Adrenal gland (tissue), 12 donors: ENCODE measurements around the gene MLH3. TPM values are rescaled to one million over a fixed set of nuclear protein-coding genes. Genes with fewer than 3 reads are reported as not detected.
A peak's percentile ranks its signal among the peaks of the same experiment; 100 is the strongest.

Source experiments
- DNase-seq, 7 donors: peaks; one replicate each; pipeline ENCODE4 v3.0.0-alpha.2; 2019 to 2020
- H3K27ac ChIP-seq, 5 donors: fragments of 200-600 bp; sonication (generic) in 4 of 5; 1 replicate in 3 of 5; 2 replicates in 2 of 5; pipeline versions ENCODE4 v1.5.1 to v1.8.0; 2016 to 2020; ENCODE audit warnings: mild to moderate bottlenecking in 1 of 5
- H3K27me3 ChIP-seq: fragments of 200-600 bp; 2 replicates; pipeline ENCODE4 v1.8.0; 2021
- H3K36me3 ChIP-seq, 2 donors: fragments of 200-600 bp; replicated peaks in 1 of 2; 1 replicate in 1 of 2; 2 replicates in 1 of 2; pipeline versions ENCODE4 v1.5.1 to v1.8.0; 2018 to 2022
- H3K4me1 ChIP-seq, 2 donors: fragments of 200-600 bp; replicated peaks in 1 of 2; 1 replicate in 1 of 2; 2 replicates in 1 of 2; pipeline versions ENCODE4 v1.5.1 to v1.8.0; 2018 to 2021
- H3K4me3 ChIP-seq, 4 donors: fragments of 200-600 bp; sonication (generic) in 3 of 4; one replicate each; pipeline ENCODE4 v1.5.1; 2016 to 2018
- H3K9me3 ChIP-seq, 3 donors: fragments of 200-600 bp; sonication (generic) in 1 of 3; replicated peaks in 1 of 3; 1 replicate in 2 of 3; 2 replicates in 1 of 3; pipeline versions ENCODE4 v1.5.1 to v1.8.0; 2016 to 2021
- POLR2A ChIP-seq, 2 donors: fragments of 450-650 bp; IDR thresholded peaks; one replicate each; pipeline ENCODE4 v1.6.1; 2017; ENCODE audit warnings: antibody characterized with exemption in 2 of 2, mild to moderate bottlenecking in 2 of 2, moderate library complexity in 1 of 2
- WGBS, 4 donors: extraction: QIAGEN DNeasy Blood & Tissue Kit in 2 of 4; methylation state at CpG; one replicate each; pipeline versions ENCODE4 v1.1.5 to v1.1.7; 2013 to 2017; 5-methylcytosine and 5-hydroxymethylcytosine counted together
- intact Hi-C, 2 donors: fragments of 100-400 bp; cut with DNase I; formaldehyde crosslinking; loops; one replicate each; pipeline versions ENCODE4 v1.14.1 to v1.15.0; 2022 to 2023
- polyA plus RNA-seq, 3 donors: library from polyadenylated mRNA; stranded (reverse); fragments of 200-250 nt in 2 of 3; fragments of 350-450 nt in 1 of 3; fragmentation: Illumina TruSeq in 1 of 3; extraction: RNeasy Lipid Tissue Mini Kit (QIAGEN cat#74804) in 1 of 3; gene quantifications; one replicate each; pipeline ENCODE4 v1.2.3, GENCODE V29; 2013 to 2014
- total RNA-seq, 9 donors: library from RNA; depleted of rRNA in 4 of 9; stranded (reverse); fragments of >200 nt in 4 of 9; fragments of 120-200 nt in 1 of 9; fragmentation: NEBNext Ultra II Directional in 1 of 9; extraction: Animal tissue kit (Norgen Biotek cat#: 25700) in 1 of 9; gene quantifications; one replicate each; pipeline versions ENCODE4 v1.1.0 to v1.2.4, GENCODE V29; 2013 to 2023
- TF ChIP-seq, protein P1 (sequence below), 6 experiments: fragments of 450-650 bp in 4 of 6; fragments of 200-600 bp in 2 of 6; sonication (generic) in 1 of 6; IDR thresholded peaks; 1 replicate in 5 of 6; 2 replicates in 1 of 6; pipeline versions ENCODE4 v1.5.1 to v1.8.0; 2016 to 2021; ENCODE audit warnings: antibody characterized with exemption in 6 of 6, mild to moderate bottlenecking in 2 of 6, moderate library complexity in 1 of 6
- donor health status: healthy with polysubstance abuse.
- donor health status: Bipolar disorder and iron deficiency.
- donor health status: DM: yes; HTN: yes; CAD: no.
- donor health status: DM: no; HTN: no; CAD: no.
- donor health status: DM: no; HTN: no; CAD: no.
- donor health status: DM: yes; HTN: yes; CAD: no.

Gene MLH3
- total and polyA plus RNA-seq, 12 donors = 22.2 to 51.4 (median 32.2) TPM

GRCh38 chr14:75025876-75026275, 25.4 kb downstream of the MLH3 start:
- 88 to 97% (median 96%) methylated on average over 2 of the region's 2 CpGs for WGBS, 4 donors
- DNase-seq = no peak
- no peaks in the 10 kb centered on the region for H3K27me3 ChIP-seq
- intact Hi-C loops = no loop called here
- H3K27ac ChIP-seq = no peak overlapping the region
- H3K9me3 ChIP-seq = no peaks in the 10 kb centered on the region
- TF ChIP-seq POLR2A (IDR thresholded peaks at IDR 0.05) = no peak
- TF ChIP-seq, protein P1, sequence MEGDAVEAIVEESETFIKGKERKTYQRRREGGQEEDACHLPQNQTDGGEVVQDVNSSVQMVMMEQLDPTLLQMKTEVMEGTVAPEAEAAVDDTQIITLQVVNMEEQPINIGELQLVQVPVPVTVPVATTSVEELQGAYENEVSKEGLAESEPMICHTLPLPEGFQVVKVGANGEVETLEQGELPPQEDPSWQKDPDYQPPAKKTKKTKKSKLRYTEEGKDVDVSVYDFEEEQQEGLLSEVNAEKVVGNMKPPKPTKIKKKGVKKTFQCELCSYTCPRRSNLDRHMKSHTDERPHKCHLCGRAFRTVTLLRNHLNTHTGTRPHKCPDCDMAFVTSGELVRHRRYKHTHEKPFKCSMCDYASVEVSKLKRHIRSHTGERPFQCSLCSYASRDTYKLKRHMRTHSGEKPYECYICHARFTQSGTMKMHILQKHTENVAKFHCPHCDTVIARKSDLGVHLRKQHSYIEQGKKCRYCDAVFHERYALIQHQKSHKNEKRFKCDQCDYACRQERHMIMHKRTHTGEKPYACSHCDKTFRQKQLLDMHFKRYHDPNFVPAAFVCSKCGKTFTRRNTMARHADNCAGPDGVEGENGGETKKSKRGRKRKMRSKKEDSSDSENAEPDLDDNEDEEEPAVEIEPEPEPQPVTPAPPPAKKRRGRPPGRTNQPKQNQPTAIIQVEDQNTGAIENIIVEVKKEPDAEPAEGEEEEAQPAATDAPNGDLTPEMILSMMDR (IDR thresholded peaks at IDR 0.05) = no peak
- peaks cover 0 to 14% of the 10 kb centered on the region in 2 donors for H3K4me1 ChIP-seq
- no peak overlapping the region for H3K4me3 ChIP-seq
- H3K36me3 ChIP-seq = peaks cover 0 to 48% of the 10 kb centered on the region in 2 donors

GRCh38 chr14:75025082-75025481, 26.2 kb downstream of the MLH3 start:
- TF ChIP-seq POLR2A (IDR thresholded peaks at IDR 0.05) = no peak
- TF ChIP-seq, protein P1 (IDR thresholded peaks at IDR 0.05) = no peak
- peaks cover 0 to 14% of the 10 kb centered on the region in 2 donors for H3K4me1 ChIP-seq
- H3K4me3 ChIP-seq = no peak overlapping the region
- H3K9me3 ChIP-seq = no peaks in the 10 kb centered on the region
- no peaks in the 10 kb centered on the region for H3K27me3 ChIP-seq
- peak overlapping the region in 1 of 5 donors; percentile 25 for H3K27ac ChIP-seq
- H3K36me3 ChIP-seq = peaks cover 0 to 49% of the 10 kb centered on the region in 2 donors
- intact Hi-C loops = no loop called here
- no peak for DNase-seq
- WGBS, 4 donors = 66 to 79% (median 73%) methylated on average over 4 of the region's 4 CpGs

DNA sequence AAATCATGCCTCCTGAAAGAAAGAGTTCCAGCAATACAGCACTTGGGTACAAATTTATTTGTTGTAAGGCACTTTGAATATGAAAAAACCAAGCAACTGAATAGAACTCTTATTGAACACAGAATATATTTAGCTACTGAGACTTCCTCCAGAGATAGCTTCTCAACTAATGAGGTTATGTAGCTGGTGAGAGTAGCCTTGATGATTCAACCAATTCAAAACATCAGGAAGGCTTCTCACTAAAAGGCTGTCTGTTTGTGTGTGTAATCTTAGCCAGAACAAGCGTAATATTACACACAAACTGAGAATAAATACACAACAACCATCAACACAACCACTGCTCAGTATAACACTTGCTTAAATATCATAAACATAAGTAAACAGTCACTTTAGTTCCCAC, 28.2 kb downstream of the MLH3 start:
- no peaks in the 10 kb centered on the region for H3K9me3 ChIP-seq
- WGBS, 4 donors = 42 to 73% (median 46%) methylated on average over 1 of the region's 1 CpG
- H3K4me3 ChIP-seq = no peak overlapping the region
- DNase-seq = no peak
- no peak for TF ChIP-seq POLR2A (IDR thresholded peaks at IDR 0.05)
- TF ChIP-seq, protein P1 (IDR thresholded peaks at IDR 0.05) = no peak
- peaks cover 0 to 48% of the 10 kb centered on the region in 2 donors for H3K36me3 ChIP-seq
- H3K27me3 ChIP-seq = no peaks in the 10 kb centered on the region
- peaks cover 0 to 14% of the 10 kb centered on the region in 2 donors for H3K4me1 ChIP-seq
- H3K27ac ChIP-seq = peak overlapping the region in 2 of 5 donors; percentile 46 to 62
- intact Hi-C loops = no loop called here

- H3K4me1 ChIP-seq = peaks cover 0 to 14% of the 10 kb centered on the region in 2 donors
- no peak for TF ChIP-seq POLR2A (IDR thresholded peaks at IDR 0.05)
- TF ChIP-seq, protein P1 (IDR thresholded peaks at IDR 0.05) = peak in 4 of 6 experiments; percentile 11 to 39 (median 22)
- H3K27me3 ChIP-seq = no peaks in the 10 kb centered on the region
- H3K9me3 ChIP-seq = no peaks in the 10 kb centered on the region
- no peak overlapping the region for H3K4me3 ChIP-seq
- H3K36me3 ChIP-seq = peaks cover 0 to 47% of the 10 kb centered on the region in 2 donors
- 74 to 82% (median 75%) methylated on average over 8 of the region's 8 CpGs for WGBS, 4 donors
- DNase-seq = peak in 4 of 7 donors; percentile 24 to 66 (median 30)
- intact Hi-C loops = no loop called here
- H3K27ac ChIP-seq = peak overlapping the region in 1 of 5 donors; percentile 46
These were observed 28.6 kb downstream of the MLH3 start for GRCh38 chr14:75022655-75023054.
